ENCODE data around the gene B3GNT7. TPM values are rescaled to one million over a fixed set of nuclear protein-coding genes. Genes with fewer than 3 reads are reported as not detected.

B3GNT7 gene
- total RNA-seq, 4 donors from 2014 or later, result 2.6 to 3.3 (median 3.0) TPM

- H3K27me3 ChIP-seq, result peaks cover 0 to 26% of the 10 kb centered on the region in 2 donors
- peaks cover 0 to 39% (median 19%) of the 10 kb centered on the region in 4 donors for H3K4me1 ChIP-seq
- WGBS, 2 donors, result 18 to 25% methylated on average over 36 of the region's 41 CpGs
Measured at GRCh38 chr2:231396058-231396821, 730 bp downstream of the B3GNT7 start.

GRCh38 chr2:231397011-231397927 lies 1.8 kb downstream of the B3GNT7 start:
- no peaks in the 10 kb centered on the region for H3K9me3 ChIP-seq
- no peak overlapping the region for H3K27ac ChIP-seq

More at GRCh38 chr2:231396058-231396821, 730 bp downstream of the B3GNT7 start:
- TF ChIP-seq CTCF (IDR thresholded peaks at IDR 0.05) (no peak), POLR2A (IDR thresholded peaks at IDR 0.05) (no peak), EP300 (IDR thresholded peaks at IDR 0.05) (no peak)
- DNase-seq (ENCODE audit: low spot score in 2 of 2), result no peak
- Histone ChIP-seq H3K9me3 (no peaks in the 10 kb centered on the region), H3K4me3 (peak overlapping the region; percentile 16 to 57 (median 31)), H3K27ac (peak overlapping the region in 2 of 4 donors; percentile 42 to 74), H3K36me3 (no peaks in the 10 kb centered on the region)

GRCh38 chr2:231397928-231398294 lies 2.4 kb downstream of the B3GNT7 start:
- Histone ChIP-seq H3K27me3 (peaks cover 0 to 26% of the 10 kb centered on the region in 2 donors), H3K36me3 (no peaks in the 10 kb centered on the region), H3K4me1 (peaks cover 0 to 39% (median 19%) of the 10 kb centered on the region in 4 donors), H3K4me3 (no peak overlapping the region), H3K27ac (no peak overlapping the region), H3K9me3 (no peaks in the 10 kb centered on the region)
- no peak for DNase-seq (ENCODE audit: low spot score in 2 of 2)
- TF ChIP-seq CTCF (IDR thresholded peaks at IDR 0.05), result no peak
- no peak for TF ChIP-seq POLR2A (IDR thresholded peaks at IDR 0.05)
- no peak for TF ChIP-seq EP300 (IDR thresholded peaks at IDR 0.05)
- WGBS, 2 donors, result 91 to 98% methylated on average over 6 to 28 of the region's 28 CpGs

More at GRCh38 chr2:231397011-231397927, 1.8 kb downstream of the B3GNT7 start:
- TF ChIP-seq POLR2A (IDR thresholded peaks at IDR 0.05) (no peak), CTCF (IDR thresholded peaks at IDR 0.05) (no peak), EP300 (IDR thresholded peaks at IDR 0.05) (no peak)
- Histone ChIP-seq H3K4me3 (no peak overlapping the region), H3K4me1 (peaks cover 0 to 39% (median 19%) of the 10 kb centered on the region in 4 donors), H3K36me3 (no peaks in the 10 kb centered on the region), H3K27me3 (peaks cover 0 to 26% of the 10 kb centered on the region in 2 donors)
- 88 to 92% methylated on average over 22 of the region's 22 CpGs for WGBS, 2 donors
- no peak for DNase-seq (ENCODE audit: low spot score in 2 of 2)

GRCh38 chr2:231398585-231398984 lies 3.1 kb downstream of the B3GNT7 start:
- TF ChIP-seq CTCF (IDR thresholded peaks at IDR 0.05), result no peak
- TF ChIP-seq POLR2A (IDR thresholded peaks at IDR 0.05), result no peak
- TF ChIP-seq EP300 (IDR thresholded peaks at IDR 0.05), result no peak
- Histone ChIP-seq H3K4me3 (no peak overlapping the region), H3K9me3 (no peaks in the 10 kb centered on the region), H3K27ac (no peak overlapping the region), H3K27me3 (peaks cover 0 to 26% of the 10 kb centered on the region in 2 donors), H3K36me3 (no peaks in the 10 kb centered on the region), H3K4me1 (peaks cover 0 to 39% (median 19%) of the 10 kb centered on the region in 4 donors)
- DNase-seq (ENCODE audit: low spot score in 2 of 2), result no peak
- 96% methylated on average over 27 of the region's 27 CpGs for WGBS, 2 donors
